OCI-M2 (cell line): ENCODE measurements around the gene RNF181.
"Not testable (repeated sequence)": the region's sequence is repeated elsewhere in the genome, so short reads cannot be mapped to it uniquely, and the experiment has no call there.

Experiments
- DNase-seq: peaks from one replicate; lab custom pipeline; 2025; ENCODE audit not compliant: unreplicated experiment; lab: John Stamatoyannopoulos, UW

The RNF181 gene

GRCh38 chr2:85594715-85595300 lies 737 bp upstream of the RNF181 start:
- DNase-seq, result no peak

DNA sequence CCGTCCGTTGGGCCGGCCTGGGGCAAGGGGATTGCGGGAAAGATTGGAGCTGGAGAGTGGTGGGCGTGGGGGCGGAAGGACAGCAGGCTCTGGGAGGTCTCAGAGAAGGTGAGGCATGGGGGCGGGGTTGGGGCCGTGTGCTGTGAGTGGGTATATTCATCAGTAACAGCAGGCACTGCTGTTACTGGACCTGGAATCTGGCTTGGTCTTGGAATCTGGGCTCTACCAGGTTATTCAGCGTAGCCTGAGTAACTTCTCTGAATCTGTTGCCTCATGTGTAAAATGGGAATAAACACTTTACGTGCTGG lies 435 bp downstream of the RNF181 start:
- no peak for DNase-seq

GRCh38 chr2:85596486-85597143 lies 1.1 kb downstream of the RNF181 start:
- no peak for DNase-seq

DNA sequence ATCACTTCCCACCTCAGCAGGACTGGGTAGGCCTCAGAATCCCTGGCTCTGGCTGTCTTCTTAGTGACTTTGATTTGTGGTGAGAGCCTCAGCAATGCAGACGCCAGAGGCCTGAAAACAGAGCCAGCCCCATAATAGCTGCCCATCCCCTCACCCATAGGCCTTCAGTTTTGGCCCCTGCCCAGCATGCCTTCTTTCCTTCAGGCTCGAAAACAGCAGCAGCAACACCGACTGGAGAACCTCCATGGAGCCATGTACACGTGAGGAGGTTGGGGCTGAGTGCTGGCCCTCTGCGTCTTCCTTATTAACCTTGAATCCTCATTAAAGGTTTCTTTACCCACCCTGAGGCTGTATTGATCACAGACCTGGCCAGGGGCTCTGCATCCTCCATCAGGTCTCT lies 1.7 kb downstream of the RNF181 start:
- no peak for DNase-seq

- DNase-seq, result no peak
Measured at GRCh38 chr2:85598594-85599340, 3.2 kb downstream of the RNF181 start.

DNA sequence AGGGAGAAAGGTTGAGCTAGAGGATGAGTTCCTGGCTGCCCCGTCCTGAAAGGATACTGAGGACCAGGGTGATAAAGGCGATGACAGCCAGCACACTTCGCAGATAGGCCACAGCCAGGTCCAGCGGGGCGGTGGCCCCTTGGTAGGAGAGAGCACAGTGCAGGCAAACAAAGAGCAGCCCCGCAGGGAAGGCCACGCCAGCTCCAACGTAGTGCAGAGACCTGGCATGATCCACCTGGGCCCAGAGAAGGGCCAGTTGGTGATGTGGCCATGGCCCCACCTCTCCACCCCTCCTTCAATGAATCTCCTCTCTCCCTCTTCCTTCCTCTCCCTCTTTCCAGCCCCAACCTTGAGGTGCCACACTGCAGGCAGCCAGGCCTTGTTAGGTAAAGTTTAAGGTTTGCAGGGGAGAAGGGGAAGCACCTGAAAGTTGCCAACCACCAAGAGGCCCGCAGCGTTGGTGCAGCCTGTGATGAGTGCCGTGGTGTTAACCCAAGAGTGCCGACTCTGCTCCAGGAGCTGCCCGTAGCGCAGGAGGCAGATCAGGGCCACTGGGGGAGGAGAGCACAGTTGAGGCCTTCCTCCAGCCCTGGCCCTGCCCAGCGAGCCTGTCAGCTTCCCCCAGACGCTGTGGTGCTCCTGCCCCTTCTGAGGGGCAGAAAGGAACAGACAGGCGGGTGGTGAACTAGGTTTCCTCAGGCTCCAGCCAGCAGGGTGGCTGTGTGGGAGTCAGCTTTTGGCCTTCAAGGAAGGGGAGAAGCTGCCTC lies 4.1 kb downstream of the RNF181 start:
- DNase-seq, result no peak

DNA sequence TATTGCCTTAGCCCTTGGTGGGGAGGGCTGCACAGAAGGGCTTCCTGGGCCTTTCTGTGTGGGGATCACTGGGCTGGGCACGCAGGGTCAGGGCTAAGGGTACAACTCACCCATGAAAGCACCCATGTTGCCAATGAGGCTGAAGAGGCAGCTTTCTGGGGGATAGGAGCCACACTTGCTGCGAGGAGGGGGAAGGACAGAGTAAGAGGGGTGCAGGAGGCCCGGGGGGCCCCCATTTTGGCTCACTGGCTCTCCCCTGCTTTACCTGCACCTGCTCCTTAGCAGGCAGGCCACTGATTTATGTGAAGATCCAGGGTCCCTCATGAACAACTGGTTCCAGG lies 4.7 kb downstream of the RNF181 start:
- no peak for DNase-seq

DNA sequence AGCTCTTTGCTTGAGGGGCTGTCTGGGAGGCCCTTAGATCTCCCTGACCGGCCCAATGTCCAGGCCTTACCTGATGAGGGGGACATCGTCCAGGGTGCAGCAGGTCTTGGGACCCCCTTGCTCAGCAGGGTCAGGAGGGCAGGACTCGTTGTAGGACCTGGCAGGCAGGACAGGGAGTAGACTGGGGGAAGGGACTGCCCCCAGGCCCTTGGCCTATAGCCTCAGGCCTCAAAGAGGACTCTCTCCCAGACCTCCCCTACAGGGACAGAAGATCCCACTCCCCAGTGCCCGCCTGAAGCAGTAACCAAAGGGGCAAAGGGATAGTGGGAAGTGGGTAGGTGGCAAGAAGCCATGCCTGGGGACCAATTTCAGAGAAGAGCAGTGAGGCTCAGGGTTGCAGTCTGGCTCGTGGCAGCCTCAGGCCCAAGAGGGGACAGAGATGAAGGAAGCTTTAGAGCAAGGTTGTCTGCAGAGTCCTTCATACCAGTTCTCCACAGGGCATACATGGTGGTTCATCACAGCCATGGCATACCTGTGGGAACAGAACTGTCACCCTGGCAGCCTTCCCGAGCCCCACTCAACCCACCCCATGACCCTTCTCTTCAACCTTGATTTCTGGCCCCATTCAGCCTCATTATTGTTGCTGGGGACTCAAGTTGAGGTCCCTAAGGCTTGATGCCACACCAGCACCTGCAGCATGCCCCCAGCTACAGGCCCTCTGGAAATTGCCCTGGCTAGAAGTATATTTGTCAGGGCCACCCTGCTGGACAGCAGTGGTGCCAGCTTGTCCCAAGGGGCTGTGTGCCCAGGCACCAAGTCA lies 5.6 kb downstream of the RNF181 start:
- no peak for DNase-seq

DNA sequence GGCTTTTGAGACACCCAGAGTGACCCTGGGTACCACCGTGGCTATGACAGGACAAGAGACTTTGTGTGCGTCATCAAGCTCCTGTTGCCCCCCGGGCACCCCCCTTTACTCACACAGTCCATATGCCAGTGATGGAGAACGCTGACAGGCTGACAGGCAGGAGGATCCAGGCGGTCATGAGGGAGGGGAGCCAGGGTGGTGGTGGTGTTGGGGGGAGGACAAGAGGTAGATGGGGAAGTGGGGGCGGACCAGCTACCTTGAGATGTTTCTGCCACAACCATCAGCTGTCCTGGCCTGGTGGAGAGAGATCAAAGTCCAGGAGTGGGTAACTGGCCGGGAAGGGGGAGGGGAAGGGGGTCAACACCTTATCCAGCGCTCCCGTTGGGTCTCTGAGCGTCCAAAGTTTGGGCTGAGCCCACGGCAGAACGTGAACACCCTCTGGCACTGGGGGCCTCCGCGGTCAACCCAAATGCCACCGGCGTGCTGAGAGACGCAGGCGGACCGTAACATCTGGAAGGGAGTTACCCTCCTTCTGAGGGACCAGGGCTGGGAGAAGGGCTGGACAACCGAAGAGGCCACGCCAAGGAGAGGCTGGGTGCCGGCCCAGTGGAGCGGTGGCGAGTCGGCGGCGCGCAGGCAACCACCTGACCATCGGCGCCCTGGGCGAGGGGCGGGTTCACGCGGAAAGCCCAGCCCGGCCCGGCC lies 6.4 kb downstream of the RNF181 start:
- no peak for DNase-seq

- peak; percentile 26 for DNase-seq
Measured at GRCh38 chr2:85602476-85603234, 7.1 kb downstream of the RNF181 start, which contains the start of gene TMEM150A. Gene TMEM150A, minus strand, starts transcription at chr2:85602698. Its CDS starts 750 bp downstream, at chr2:85601948.

GRCh38 chr2:85604133-85604444 lies 8.5 kb downstream of the RNF181 start:
- DNase-seq, result not testable (repeated sequence)

DNA sequence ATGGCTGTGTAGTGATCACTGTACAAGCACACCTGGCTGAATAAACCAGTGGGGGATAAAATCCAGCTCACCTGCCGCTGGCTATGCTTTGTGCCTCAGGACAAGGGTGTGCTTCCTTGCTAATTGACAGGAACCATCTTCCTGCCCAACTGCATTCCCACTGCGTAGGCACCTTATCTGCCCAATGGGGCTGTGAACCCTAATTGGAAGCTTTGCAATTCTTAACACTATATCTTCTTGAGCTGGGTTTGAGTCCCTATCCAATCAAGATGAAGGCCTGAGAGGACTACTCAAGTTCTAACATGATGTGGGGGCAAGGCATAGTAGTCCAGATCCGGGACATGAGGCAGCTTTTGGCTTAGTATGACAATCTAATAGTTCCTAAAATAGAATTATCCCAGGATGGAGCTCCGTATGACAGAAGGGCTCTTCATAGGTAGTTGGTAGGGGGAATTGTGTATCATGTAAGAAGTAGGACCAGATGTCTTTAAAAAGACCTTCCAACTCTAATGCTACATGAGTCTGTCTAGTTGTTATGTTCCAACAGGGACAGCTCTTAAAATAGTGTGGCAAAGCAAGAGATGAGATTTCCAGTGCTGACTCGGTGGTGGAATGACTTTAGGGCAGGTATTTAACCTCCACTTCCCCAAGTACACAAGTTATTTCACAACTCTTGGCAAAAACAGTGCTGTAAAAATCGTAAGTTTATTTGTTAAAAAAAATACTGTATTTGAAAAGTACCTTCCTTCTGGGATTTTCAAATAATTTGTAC lies 9.2 kb downstream of the RNF181 start:
- DNase-seq, result no peak

- DNase-seq, result no peak
Measured at GRCh38 chr2:85605406-85606115, 10.0 kb downstream of the RNF181 start.

DNA sequence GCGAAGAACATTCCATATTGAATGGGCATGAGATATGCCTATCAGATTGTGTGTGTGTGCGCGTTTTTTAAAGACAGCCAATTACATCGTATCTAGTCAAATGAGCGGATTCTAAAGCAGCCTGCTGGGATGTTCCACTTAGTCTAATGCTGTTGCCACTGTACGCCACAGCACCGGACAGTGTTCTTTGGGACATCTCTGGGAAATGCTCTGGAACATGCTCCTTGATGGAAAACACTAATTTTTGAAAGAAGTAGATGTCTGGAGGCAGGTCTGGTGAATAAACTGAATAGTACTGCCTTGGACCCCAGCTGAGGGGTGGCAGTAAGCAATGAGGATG lies 10.5 kb downstream of the RNF181 start:
- no peak for DNase-seq

GRCh38 chr2:85607268-85608215 lies 12.0 kb downstream of the RNF181 start:
- no peak for DNase-seq

- DNase-seq, result no peak
Measured at GRCh38 chr2:85611217-85611704, 15.7 kb downstream of the RNF181 start.
